ENCODE results near the gene ZNF841. TPM values are rescaled to one million over a fixed set of nuclear protein-coding genes. Genes with fewer than 3 reads are reported as not detected.

Gene ZNF841
- total and polyA plus RNA-seq, 2 of the 13 experiments (the other 11 are each of a cell fraction or from before 2014, with no cell fraction given) = 6.2 to 14.2 TPM

GRCh38 chr19:52048555-52049501, 46.7 kb downstream of the ZNF841 start, which contains the start of gene ZNF432 (continued):
- TF ChIP-seq, protein P1, sequence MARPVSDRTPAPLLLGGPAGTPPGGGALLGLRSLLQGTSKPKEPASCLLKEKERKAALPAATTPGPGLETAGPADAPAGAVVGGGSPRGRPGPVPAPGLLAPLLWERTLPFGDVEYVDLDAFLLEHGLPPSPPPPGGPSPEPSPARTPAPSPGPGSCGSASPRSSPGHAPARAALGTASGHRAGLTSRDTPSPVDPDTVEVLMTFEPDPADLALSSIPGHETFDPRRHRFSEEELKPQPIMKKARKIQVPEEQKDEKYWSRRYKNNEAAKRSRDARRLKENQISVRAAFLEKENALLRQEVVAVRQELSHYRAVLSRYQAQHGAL (CRISPR knock-in tag; IDR thresholded peaks at IDR 0.05; ENCODE audit: not compliant biosample characterization) = peak; percentile 27
- TF ChIP-seq TSC22D2 (CRISPR knock-in tag; IDR thresholded peaks at IDR 0.05; ENCODE audit: borderline replicate concordance) = no peak
- TF ChIP-seq SNAPC5 (CRISPR knock-in tag; IDR thresholded peaks at IDR 0.05; ENCODE audit: borderline replicate concordance) = no peak
- TF ChIP-seq ZNF879 (CRISPR knock-in tag; IDR thresholded peaks at IDR 0.05) = no peak
- no peak; the same call in 1 of the 2 replicates for TF ChIP-seq FOXP4 (CRISPR knock-in tag; IDR thresholded peaks at IDR 0.05)
- no peak for TF ChIP-seq MLX (CRISPR knock-in tag; IDR thresholded peaks at IDR 0.05)
- TF ChIP-seq NR2F6 (IDR thresholded peaks at IDR 0.05) = no peak
- peak; percentile 20; the same call in 1 of the 2 replicates for TF ChIP-seq NR2F6 (CRISPR knock-in tag; IDR thresholded peaks at IDR 0.05)
- TF ChIP-seq, protein P2, sequence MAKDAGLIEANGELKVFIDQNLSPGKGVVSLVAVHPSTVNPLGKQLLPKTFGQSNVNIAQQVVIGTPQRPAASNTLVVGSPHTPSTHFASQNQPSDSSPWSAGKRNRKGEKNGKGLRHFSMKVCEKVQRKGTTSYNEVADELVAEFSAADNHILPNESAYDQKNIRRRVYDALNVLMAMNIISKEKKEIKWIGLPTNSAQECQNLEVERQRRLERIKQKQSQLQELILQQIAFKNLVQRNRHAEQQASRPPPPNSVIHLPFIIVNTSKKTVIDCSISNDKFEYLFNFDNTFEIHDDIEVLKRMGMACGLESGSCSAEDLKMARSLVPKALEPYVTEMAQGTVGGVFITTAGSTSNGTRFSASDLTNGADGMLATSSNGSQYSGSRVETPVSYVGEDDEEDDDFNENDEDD (CRISPR knock-in tag; IDR thresholded peaks at IDR 0.05; ENCODE audit: borderline replicate concordance) = peak; percentile 36; the same call in 1 of the 2 replicates
- no peak for TF ChIP-seq ZNF264 (CRISPR knock-in tag; IDR thresholded peaks at IDR 0.05)
- TF ChIP-seq, protein P3, sequence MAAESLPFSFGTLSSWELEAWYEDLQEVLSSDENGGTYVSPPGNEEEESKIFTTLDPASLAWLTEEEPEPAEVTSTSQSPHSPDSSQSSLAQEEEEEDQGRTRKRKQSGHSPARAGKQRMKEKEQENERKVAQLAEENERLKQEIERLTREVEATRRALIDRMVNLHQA (CRISPR knock-in tag; IDR thresholded peaks at IDR 0.05) = no peak
- no peak for TF ChIP-seq MED13 (CRISPR knock-in tag; IDR thresholded peaks at IDR 0.05)
- TF ChIP-seq CCDC6 (CRISPR knock-in tag; IDR thresholded peaks at IDR 0.05) = no peak
- peak; percentile 14 for TF ChIP-seq MED8 (CRISPR knock-in tag; IDR thresholded peaks at IDR 0.05; ENCODE audit: insufficient replicate concordance)
- TF ChIP-seq, protein P4, sequence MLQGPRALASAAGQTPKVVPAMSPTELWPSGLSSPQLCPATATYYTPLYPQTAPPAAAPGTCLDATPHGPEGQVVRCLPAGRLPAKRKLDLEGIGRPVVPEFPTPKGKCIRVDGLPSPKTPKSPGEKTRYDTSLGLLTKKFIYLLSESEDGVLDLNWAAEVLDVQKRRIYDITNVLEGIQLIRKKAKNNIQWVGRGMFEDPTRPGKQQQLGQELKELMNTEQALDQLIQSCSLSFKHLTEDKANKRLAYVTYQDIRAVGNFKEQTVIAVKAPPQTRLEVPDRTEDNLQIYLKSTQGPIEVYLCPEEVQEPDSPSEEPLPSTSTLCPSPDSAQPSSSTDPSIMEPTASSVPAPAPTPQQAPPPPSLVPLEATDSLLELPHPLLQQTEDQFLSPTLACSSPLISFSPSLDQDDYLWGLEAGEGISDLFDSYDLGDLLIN (CRISPR knock-in tag; IDR thresholded peaks at IDR 0.05; ENCODE audit: borderline replicate concordance) = no peak

All from HepG2 (cell line).